HepG2 (cell line): ENCODE results near the gene HSPA5. TPM values are rescaled to one million over a fixed set of nuclear protein-coding genes. Genes with fewer than 3 reads are reported as not detected.

Experiments used
- ARID3A ChIP-seq: IDR thresholded peaks from 2 replicates; pipeline ENCODE4 v1.6.1; 2012; ENCODE audit warnings: low read depth, low read length, improper control_type of control experiment
- DNMT1 ChIP-seq: sonication (generic); formaldehyde crosslinking; IDR thresholded peaks from 2 replicates; pipeline ENCODE4 v1.5.1; 2020; ENCODE audit warnings: mild to moderate bottlenecking, missing genetic modification reagents
- FIP1L1 ChIP-seq: fragments of 200-400 bp; formaldehyde crosslinking; IDR thresholded peaks from 2 replicates; pipeline ENCODE4 v1.6.1; 2018; ENCODE audit warnings: low read depth, mild to moderate bottlenecking, low read length, moderate library complexity, borderline replicate concordance; ENCODE audit not compliant: insufficient read depth
- MZF1 ChIP-seq: sonication (generic); formaldehyde crosslinking; IDR thresholded peaks from 2 replicates; pipeline ENCODE4 v1.8.1; 2023; ENCODE audit warnings: mild to moderate bottlenecking, missing genetic modification reagents, borderline replicate concordance
- TP53 ChIP-seq: sonication (generic); formaldehyde crosslinking; conservative IDR thresholded peaks from 2 replicates; pipeline ENCODE4 v1.4.0; 2020; ENCODE audit warnings: missing genetic modification reagents
- ZNF160 ChIP-seq: sonication (generic); formaldehyde crosslinking; IDR thresholded peaks from 2 replicates; pipeline ENCODE4 v1.8.0; 2022; ENCODE audit warnings: mild to moderate bottlenecking, inconsistent platforms, missing genetic modification reagents
- ZNF407 ChIP-seq: sonication (generic); formaldehyde crosslinking; IDR thresholded peaks from one replicate; pipeline ENCODE4 v1.5.1; 2020; ENCODE audit warnings: mild to moderate bottlenecking, missing genetic modification reagents; ENCODE audit errors: not compliant biosample characterization
- polyA plus RNA-seq, 8 experiments: library from polyadenylated mRNA; depleted of rRNA in 3 of 8; stranded (reverse) in 7 of 8; unstranded in 1 of 8; fragments of >200 nt; fragmentation: Illumina TruSeq in 4 of 8; extraction: Trizol in 4 of 8; gene quantifications; 2 replicates each; pipeline versions ENCODE4 v1.2.1 to v1.2.3, GENCODE V29; 2011 to 2016; ENCODE audit warnings: low read depth in 4 of 8, missing spikeins in 1 of 8, mixed read lengths in 1 of 8; ENCODE audit not compliant: insufficient read depth in 1 of 8
- total RNA-seq, 5 experiments: library from RNA; depleted of rRNA; stranded (reverse); fragments of >200 nt; fragmentation: Illumina TruSeq; extraction: Trizol; gene quantifications; 2 replicates each; pipeline ENCODE4 v1.2.3, GENCODE V29; 2016; ENCODE audit warnings: low read depth in 1 of 5
- TF ChIP-seq, protein P1 (sequence below): sonication (generic); formaldehyde crosslinking; IDR thresholded peaks from 2 replicates; pipeline ENCODE4 v1.5.1; 2020; ENCODE audit warnings: mild to moderate bottlenecking, missing genetic modification reagents
- TF ChIP-seq, protein P2 (sequence below): sonication (generic); formaldehyde crosslinking; IDR thresholded peaks from 2 replicates; pipeline ENCODE4 v1.4.0; 2020; ENCODE audit warnings: missing genetic modification reagents

The HSPA5 gene
- total and polyA plus RNA-seq, 2 of the 13 experiments (the other 11 are each of a cell fraction or from before 2014, with no cell fraction given), result 201 to 206 TPM

GRCh38 chr9:125272697-125273096 is 31.6 kb upstream of the HSPA5 start (continued):
- TF ChIP-seq, protein P1, sequence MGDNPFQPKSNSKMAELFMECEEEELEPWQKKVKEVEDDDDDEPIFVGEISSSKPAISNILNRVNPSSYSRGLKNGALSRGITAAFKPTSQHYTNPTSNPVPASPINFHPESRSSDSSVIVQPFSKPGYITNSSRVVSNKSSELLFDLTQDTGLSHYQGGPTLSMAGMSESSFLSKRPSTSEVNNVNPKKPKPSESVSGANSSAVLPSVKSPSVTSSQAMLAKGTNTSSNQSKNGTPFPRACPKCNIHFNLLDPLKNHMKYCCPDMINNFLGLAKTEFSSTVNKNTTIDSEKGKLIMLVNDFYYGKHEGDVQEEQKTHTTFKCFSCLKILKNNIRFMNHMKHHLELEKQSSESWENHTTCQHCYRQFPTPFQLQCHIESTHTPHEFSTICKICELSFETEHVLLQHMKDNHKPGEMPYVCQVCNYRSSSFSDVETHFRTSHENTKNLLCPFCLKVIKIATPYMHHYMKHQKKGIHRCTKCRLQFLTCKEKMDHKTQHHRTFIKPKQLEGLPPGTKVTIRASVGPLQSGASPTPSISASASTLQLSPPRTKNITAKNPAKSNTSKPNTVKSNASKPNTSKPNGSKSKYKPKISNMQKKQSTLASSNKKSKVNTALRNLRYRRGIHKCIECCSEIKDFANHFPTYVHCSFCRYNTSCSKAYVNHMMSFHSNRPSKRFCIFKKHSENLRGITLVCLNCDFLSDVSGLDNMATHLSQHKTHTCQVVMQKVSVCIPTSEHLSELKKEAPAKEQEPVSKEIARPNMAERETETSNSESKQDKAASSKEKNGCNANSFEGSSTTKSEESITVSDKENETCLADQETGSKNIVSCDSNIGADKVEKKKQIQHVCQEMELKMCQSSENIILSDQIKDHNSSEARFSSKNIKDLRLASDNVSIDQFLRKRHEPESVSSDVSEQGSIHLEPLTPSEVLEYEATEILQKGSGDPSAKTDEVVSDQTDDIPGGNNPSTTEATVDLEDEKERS, result 0 out of 2 replicates have a peak, but pooled peaks have one; percentile 28
- TF ChIP-seq ZNF407 (CRISPR knock-in tag) (no peak), ZNF160 (no peak), MZF1 (no peak), DNMT1 (CRISPR knock-in tag) (no peak), TP53 (CRISPR knock-in tag) (no peak), FIP1L1 (no peak), ARID3A (peak; percentile 88)
- TF ChIP-seq, protein P2, sequence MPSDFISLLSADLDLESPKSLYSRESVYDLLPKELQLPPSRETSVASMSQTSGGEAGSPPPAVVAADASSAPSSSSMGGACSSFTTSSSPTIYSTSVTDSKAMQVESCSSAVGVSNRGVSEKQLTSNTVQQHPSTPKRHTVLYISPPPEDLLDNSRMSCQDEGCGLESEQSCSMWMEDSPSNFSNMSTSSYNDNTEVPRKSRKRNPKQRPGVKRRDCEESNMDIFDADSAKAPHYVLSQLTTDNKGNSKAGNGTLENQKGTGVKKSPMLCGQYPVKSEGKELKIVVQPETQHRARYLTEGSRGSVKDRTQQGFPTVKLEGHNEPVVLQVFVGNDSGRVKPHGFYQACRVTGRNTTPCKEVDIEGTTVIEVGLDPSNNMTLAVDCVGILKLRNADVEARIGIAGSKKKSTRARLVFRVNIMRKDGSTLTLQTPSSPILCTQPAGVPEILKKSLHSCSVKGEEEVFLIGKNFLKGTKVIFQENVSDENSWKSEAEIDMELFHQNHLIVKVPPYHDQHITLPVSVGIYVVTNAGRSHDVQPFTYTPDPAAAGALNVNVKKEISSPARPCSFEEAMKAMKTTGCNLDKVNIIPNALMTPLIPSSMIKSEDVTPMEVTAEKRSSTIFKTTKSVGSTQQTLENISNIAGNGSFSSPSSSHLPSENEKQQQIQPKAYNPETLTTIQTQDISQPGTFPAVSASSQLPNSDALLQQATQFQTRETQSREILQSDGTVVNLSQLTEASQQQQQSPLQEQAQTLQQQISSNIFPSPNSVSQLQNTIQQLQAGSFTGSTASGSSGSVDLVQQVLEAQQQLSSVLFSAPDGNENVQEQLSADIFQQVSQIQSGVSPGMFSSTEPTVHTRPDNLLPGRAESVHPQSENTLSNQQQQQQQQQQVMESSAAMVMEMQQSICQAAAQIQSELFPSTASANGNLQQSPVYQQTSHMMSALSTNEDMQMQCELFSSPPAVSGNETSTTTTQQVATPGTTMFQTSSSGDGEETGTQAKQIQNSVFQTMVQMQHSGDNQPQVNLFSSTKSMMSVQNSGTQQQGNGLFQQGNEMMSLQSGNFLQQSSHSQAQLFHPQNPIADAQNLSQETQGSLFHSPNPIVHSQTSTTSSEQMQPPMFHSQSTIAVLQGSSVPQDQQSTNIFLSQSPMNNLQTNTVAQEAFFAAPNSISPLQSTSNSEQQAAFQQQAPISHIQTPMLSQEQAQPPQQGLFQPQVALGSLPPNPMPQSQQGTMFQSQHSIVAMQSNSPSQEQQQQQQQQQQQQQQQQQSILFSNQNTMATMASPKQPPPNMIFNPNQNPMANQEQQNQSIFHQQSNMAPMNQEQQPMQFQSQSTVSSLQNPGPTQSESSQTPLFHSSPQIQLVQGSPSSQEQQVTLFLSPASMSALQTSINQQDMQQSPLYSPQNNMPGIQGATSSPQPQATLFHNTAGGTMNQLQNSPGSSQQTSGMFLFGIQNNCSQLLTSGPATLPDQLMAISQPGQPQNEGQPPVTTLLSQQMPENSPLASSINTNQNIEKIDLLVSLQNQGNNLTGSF, result no peak
